Measurements from ENCODE around the gene POLG2. TPM values are rescaled to one million over a fixed set of nuclear protein-coding genes. Genes with fewer than 3 reads are reported as not detected.

Gene POLG2
- total and polyA plus RNA-seq, 2 of the 8 experiments (the other 6 are each of a cell fraction or from before 2014, with no cell fraction given): 9.7 to 34.3 TPM

- TF ChIP-seq BCL11A (IDR thresholded peaks at IDR 0.05; ENCODE audit: low read depth in 2 of 2, low read length in 2 of 2): no peak
- TF ChIP-seq CHD1 (IDR thresholded peaks at IDR 0.05; ENCODE audit: low read depth, low read length): no peak
- no peak for TF ChIP-seq RBBP5 (IDR thresholded peaks at IDR 0.05; ENCODE audit: borderline replicate concordance, low read depth, low read length)
- no peak for TF ChIP-seq MAFK (IDR thresholded peaks at IDR 0.05; ENCODE audit: low read depth, low read length)
- no peak for TF ChIP-seq ZNF274 (IDR thresholded peaks at IDR 0.05; ENCODE audit: borderline replicate concordance, extremely low read depth, low read length)
- no peak for TF ChIP-seq CTBP2 (IDR thresholded peaks at IDR 0.05; ENCODE audit: borderline replicate concordance, insufficient read depth, insufficient read length, low read length)
Observed at GRCh38 chr17:64441772-64442540, 54.9 kb downstream of the POLG2 start (continued).
